Thoracic aorta (tissue), 2 donors: ENCODE results near the gene DPYD. TPM values are rescaled to one million over a fixed set of nuclear protein-coding genes. Genes with fewer than 3 reads are reported as not detected.

ENCODE experiments used
- ATAC-seq: fragments of 150-250 bp; one replicate; pipeline ENCODE4 v1.8.0; 2017; ENCODE audit warnings: low read depth; ENCODE audit not compliant: insufficient number of reproducible peaks, low FRiP score
- DNase-seq: peaks from one replicate; pipeline ENCODE4 v3.0.0-alpha.2; 2020; ENCODE audit warnings: low spot score
- H3K27ac ChIP-seq, 2 donors: fragments of 200-600 bp; sonication (generic); 1 replicate in 1 of 2; 2 replicates in 1 of 2; pipeline ENCODE4 v1.5.1; 2016; ENCODE audit warnings: mild to moderate bottlenecking in 2 of 2, moderate library complexity in 2 of 2
- H3K27me3 ChIP-seq: fragments of 200-600 bp; sonication (generic); replicated peaks from 2 replicates; pipeline ENCODE4 v1.6.0; 2016; ENCODE audit warnings: mild to moderate bottlenecking; ENCODE audit not compliant: insufficient read depth
- H3K36me3 ChIP-seq: fragments of 200-600 bp; sonication (generic); one replicate; pipeline ENCODE4 v1.5.1; 2016
- H3K4me1 ChIP-seq, 2 donors: fragments of 200-600 bp; sonication (generic); 1 replicate in 1 of 2; 2 replicates in 1 of 2; pipeline versions ENCODE4 v1.5.1 to v1.6.0; 2016; ENCODE audit warnings: low read depth in 2 of 2, mild to moderate bottlenecking in 1 of 2; ENCODE audit not compliant: control insufficient read depth in 1 of 2
- H3K4me3 ChIP-seq: fragments of 200-600 bp; sonication (generic); 2 replicates; pipeline ENCODE4 v1.5.1; 2016; ENCODE audit warnings: mild to moderate bottlenecking
- H3K9me3 ChIP-seq: fragments of 200-600 bp; sonication (generic); 2 replicates; pipeline ENCODE4 v1.5.1; 2016
- total RNA-seq, 2 donors: library from RNA; depleted of rRNA; stranded (reverse); fragments of >200 nt; gene quantifications; one replicate each; pipeline versions ENCODE4 v1.1.0 to v1.2.3, GENCODE V29; 2016
- TF ChIP-seq, protein P1 (sequence below): fragments of 200-600 bp; sonication (generic); IDR thresholded peaks from one replicate; pipeline ENCODE4 v1.5.1; 2019; ENCODE audit warnings: antibody characterized with exemption

Gene DPYD
- total RNA-seq, 2 donors from 2014 or later, result 29.1 to 44.2 TPM

DNA sequence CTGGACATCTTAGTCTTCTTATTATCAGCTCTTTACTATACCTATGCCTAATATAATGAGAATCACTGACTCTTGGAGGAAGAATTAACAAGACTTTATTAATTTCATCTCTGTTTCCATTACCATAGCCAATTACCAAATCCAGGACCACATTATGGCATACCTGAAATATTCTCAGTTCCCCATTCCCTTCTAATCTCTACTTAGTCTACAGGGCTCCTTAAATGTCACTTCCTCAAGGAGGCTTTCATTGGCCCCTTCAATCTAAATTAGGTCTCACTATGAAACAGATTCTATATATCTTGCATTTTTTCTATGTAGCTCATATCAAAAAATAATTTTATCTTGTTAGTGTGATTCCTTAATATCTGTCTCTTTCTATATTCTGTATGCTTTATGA, 828.0 kb downstream of the DPYD start:
- Histone ChIP-seq H3K9me3 (no peaks in the 10 kb centered on the region), H3K27me3 (no peaks in the 10 kb centered on the region), H3K4me1 (no peaks in the 10 kb centered on the region), H3K4me3 (no peak overlapping the region), H3K36me3 (no peaks in the 10 kb centered on the region), H3K27ac (no peak overlapping the region)
- ATAC-seq (no peak), DNase-seq (no peak)
- TF ChIP-seq, protein P1, sequence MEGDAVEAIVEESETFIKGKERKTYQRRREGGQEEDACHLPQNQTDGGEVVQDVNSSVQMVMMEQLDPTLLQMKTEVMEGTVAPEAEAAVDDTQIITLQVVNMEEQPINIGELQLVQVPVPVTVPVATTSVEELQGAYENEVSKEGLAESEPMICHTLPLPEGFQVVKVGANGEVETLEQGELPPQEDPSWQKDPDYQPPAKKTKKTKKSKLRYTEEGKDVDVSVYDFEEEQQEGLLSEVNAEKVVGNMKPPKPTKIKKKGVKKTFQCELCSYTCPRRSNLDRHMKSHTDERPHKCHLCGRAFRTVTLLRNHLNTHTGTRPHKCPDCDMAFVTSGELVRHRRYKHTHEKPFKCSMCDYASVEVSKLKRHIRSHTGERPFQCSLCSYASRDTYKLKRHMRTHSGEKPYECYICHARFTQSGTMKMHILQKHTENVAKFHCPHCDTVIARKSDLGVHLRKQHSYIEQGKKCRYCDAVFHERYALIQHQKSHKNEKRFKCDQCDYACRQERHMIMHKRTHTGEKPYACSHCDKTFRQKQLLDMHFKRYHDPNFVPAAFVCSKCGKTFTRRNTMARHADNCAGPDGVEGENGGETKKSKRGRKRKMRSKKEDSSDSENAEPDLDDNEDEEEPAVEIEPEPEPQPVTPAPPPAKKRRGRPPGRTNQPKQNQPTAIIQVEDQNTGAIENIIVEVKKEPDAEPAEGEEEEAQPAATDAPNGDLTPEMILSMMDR, result no peak

DNA sequence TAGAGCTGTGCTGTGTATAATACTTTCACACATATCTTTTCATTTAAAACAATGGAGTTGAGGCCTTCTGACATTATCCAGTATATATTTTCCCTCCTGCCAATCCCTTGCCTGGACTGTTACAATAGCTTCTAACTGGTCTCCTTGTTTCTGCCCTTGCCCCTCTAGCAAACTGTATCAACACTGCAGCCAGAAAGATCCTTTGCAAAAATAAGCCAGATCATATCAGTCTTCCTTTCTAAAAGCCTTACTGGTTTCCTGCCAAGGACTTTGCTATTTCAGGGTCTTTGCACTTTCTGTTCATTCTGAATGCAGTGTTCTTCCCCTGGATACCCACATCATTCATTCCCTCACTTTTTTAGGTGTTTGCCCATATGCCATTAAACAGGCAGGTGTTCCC, 829.2 kb downstream of the DPYD start:
- no peak for DNase-seq
- no peak for ATAC-seq
- TF ChIP-seq, protein P1, result no peak
- H3K4me3 ChIP-seq, result no peak overlapping the region
- H3K9me3 ChIP-seq, result no peaks in the 10 kb centered on the region
- no peaks in the 10 kb centered on the region for H3K27me3 ChIP-seq
- no peaks in the 10 kb centered on the region for H3K36me3 ChIP-seq
- H3K27ac ChIP-seq, result no peak overlapping the region
- H3K4me1 ChIP-seq, result no peaks in the 10 kb centered on the region

DNA sequence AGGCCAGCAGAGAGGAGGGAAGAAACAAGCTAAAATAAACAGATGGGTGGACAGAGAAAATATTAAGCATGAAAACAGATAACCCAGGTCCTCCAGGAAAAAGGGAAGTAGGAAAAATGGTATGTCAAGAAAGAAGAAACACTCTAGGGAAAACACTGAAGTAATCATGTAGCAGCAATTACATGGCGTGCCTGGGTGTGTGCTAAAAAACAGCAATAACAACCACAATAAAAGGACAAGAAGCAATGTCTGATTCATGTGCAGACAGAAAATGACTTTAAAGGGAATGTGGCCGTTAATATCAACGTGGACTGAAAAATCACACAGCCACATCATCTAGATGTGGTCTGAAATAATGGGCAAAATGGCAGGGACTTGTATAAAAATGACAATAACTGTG, 829.6 kb downstream of the DPYD start:
- H3K9me3 ChIP-seq, result no peaks in the 10 kb centered on the region
- DNase-seq, result no peak
- H3K27me3 ChIP-seq, result no peaks in the 10 kb centered on the region
- no peak overlapping the region for H3K27ac ChIP-seq
- TF ChIP-seq, protein P1, result no peak
- no peaks in the 10 kb centered on the region for H3K36me3 ChIP-seq
- no peaks in the 10 kb centered on the region for H3K4me1 ChIP-seq
- ATAC-seq, result no peak
- H3K4me3 ChIP-seq, result no peak overlapping the region

DNA sequence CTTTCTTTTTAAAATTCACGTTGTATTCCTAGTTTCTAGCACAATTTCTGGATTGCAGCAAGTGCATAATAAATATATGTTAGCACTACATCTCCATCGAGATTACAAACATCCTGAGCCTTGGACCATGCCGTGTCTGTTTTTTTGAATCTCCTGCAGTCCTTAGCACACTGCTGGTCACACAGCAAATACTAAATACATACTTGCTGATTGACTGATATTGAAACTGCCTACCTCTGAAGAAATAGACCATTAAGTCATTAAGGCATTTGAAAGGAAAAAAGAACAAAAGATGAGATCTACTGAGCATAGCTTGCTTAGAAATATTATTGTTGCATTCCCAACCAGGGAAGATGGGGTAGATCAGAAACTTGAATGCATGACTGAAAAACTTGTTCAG, 830.1 kb downstream of the DPYD start:
- TF ChIP-seq, protein P1, result no peak
- Histone ChIP-seq H3K4me1 (no peaks in the 10 kb centered on the region), H3K27me3 (no peaks in the 10 kb centered on the region), H3K4me3 (no peak overlapping the region), H3K27ac (no peak overlapping the region), H3K36me3 (no peaks in the 10 kb centered on the region), H3K9me3 (no peaks in the 10 kb centered on the region)
- ATAC-seq, result no peak
- no peak for DNase-seq

DNA sequence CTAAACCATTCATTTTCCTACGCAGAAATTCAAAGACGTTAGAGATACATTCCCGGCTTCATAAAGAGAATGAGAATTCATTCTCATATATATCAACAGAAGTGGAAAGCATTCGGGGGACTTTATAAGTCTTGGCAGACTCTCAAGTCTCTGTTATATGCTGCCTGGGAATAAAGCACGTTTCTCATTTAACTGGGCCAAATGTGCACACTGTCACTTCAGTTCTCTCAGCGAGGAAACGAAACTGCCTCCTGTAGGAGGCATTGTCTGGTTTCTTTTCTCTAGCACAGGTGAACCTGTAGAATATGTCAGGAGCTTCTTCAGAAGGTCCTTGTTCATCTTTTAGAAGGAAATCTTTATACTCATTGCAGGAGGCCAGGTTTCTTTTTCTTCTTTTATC, 831.7 kb downstream of the DPYD start:
- Histone ChIP-seq H3K9me3 (no peaks in the 10 kb centered on the region), H3K36me3 (no peaks in the 10 kb centered on the region), H3K4me1 (no peaks in the 10 kb centered on the region), H3K27me3 (no peaks in the 10 kb centered on the region), H3K27ac (no peak overlapping the region), H3K4me3 (no peak overlapping the region)
- no peak for ATAC-seq
- DNase-seq, result no peak
- TF ChIP-seq, protein P1, result no peak
